ENCODE data around the gene SIL1.

The SIL1 gene

DNA sequence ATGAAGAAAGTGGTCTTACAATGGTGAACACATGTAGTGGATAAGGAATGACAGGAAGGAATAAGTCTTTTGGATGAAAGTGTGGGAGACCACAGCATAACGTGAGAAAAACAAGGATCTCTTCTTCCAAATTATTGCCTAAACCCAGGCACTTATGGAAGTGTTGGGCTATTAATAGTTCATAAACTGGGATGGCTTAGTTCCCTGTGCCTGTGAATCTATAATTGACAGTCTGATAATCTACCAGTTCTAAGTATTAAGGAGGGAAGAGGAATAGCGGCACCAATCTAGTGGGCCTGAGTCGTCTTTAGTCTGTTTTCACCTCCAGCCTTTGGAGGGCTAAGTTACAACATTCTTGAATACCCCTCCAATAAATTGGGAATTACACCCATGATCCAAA, 283.8 kb downstream of the SIL1 start:
- no peak for DNase-seq (ENCODE audit: low spot score)

DNA sequence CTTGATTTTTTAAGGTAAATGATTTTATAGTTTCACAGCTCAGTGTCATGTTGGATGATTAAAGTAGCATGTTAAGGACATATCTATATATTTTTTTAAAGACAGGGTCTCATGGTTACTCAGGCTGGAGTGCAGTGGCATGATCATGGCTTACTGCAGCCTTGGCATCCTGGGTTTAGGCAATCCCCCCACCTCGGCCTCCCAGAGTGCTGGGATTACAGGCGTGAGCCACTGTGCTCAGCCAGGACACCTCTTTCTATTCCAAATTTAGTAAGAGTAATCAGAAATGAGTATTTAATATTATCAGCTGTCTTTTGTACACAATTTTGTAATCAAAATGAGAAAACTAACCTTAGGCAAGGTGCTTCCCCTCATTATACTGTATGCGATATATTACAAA, 284.4 kb downstream of the SIL1 start:
- DNase-seq (ENCODE audit: low spot score) = no peak

DNA sequence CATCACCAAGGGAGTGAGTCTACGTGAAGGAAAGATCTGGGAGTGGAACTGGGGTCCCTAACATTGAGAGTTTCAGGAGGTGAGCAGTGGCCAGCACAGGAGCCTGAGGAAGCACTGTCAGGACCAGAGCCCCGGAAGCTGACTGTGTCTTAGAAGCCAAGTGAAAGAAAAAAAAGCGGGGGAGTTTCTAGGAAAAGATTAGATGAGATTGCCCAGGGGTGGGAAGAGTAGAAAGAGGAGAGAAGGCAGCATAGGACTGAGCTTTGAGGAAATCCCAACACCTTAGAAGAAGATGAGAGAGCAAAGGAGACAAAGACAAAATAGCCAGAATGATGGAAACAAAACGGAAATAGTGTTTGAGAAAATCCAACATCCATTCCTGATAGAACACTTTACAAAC, 286.1 kb downstream of the SIL1 start:
- DNase-seq (ENCODE audit: low spot score) = no peak

DNA sequence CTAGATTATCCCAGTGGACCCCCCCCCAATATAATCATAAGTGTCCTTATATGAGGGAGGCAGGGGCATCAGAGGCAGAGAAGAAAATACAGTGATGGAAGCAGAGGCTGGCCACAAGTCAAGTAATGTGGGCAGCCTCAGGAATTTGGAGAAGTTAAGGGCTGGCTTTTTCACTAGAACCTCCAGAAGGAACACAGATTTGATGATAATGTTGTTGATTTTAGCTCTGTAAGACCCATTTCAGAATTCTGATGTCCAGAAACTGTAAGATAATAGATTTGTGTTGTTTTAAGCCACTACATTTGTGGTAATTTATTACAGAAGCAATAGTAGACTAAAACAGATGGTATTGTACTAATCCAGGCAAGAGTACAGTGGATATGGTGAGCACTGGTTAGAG, 286.7 kb downstream of the SIL1 start:
- DNase-seq (ENCODE audit: low spot score) = no peak

DNA sequence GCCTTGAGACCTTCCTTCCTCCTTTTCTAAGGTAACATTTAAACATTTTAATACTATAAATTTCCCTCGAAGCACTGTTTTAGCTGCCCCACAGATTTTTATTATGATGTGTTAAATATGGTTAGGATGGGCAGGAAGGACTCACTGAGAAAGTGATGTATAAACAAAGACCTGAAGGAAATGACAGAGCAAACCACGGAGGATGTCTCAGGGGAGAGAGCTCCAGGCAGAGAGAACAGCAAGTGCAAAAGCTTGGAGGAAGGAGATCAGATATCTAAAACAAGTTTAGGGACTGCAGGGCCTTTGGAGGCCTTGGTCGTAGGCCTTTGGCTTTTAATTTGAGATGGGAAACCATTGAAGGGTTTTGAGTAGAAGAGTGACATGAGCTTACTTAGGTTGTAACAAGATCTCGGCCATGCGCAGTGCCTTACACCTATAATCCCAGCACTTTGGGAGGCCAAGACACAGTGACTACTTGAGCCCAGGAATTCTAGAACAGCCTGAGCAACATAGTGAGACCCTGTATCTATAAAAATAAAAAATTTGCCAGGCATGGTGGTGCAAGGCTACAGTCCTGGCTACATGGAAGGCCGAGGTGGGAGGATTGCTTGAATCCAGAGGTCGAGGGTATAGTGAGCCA, 287.5 kb downstream of the SIL1 start:
- DNase-seq (ENCODE audit: low spot score) = no peak

DNA sequence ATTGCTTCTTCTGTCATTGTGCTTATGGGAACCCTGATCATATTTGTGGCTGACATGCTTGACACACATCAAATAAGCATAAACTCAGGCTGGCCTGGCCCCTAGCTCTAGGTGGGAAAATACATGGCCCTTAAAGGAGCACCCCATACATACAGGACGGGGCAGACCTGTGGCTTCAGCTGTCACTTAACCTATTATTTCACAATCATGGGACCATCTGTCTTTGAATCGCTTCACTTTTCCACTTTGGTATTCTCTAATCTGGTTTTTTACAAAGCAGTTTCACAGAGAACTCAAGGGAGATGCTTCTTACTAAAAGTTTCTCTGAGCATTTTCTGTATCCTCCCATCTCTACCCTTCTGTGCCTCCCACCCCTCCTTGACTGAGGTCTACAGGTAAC, 288.4 kb downstream of the SIL1 start:
- DNase-seq (ENCODE audit: low spot score) = no peak

DNA sequence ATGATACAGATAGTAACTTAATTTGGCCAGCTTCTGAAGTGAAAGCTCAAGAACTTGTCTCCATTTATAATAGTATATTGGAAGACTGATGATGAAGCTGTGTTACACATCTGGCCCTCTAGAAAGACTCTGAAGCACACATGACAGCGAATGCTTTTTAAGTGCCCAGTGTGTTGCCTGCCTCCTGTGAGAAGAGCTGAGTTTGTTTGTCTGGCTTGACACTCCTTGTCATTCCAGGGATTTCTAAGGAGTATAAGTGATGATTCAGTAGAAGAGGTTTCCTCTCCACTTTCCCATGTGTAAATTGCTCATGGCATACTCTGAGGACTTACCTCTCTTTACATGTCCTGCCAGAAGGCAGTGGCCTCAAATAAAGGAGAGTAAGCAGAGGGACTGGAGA, 292.6 kb downstream of the SIL1 start:
- DNase-seq (ENCODE audit: low spot score) = peak; percentile 47

DNA sequence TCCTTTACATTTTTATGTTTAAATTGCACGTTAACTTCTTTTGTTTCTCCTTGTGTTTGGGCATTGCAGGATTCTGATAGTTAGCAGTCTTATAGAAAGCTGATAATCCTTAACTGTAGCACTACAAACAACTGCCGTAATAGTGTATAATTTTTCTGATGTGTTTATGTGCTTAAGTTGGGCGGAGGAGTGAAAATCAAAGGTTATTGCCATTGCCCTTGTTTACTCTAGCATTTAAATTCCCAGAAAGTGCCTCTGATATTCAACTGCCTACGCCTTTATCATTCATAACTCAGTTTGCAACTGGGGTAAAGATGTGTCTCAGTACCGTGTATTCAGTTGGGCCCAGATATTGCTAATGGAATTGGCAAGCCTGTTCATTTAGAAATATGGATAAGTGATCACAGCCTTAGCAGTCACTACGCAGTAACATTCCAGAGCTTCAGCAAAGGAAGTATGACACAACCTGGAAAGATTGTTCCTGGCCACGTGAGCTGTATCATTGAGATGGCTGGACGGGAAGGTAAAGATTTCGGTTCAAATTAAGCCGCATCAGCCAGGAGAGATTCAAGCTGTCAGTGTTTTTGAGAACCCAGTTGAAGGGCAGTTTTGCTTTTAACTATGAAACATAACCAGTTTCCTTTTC, 294.9 kb downstream of the SIL1 start:
- DNase-seq (ENCODE audit: low spot score) = no peak

DNA sequence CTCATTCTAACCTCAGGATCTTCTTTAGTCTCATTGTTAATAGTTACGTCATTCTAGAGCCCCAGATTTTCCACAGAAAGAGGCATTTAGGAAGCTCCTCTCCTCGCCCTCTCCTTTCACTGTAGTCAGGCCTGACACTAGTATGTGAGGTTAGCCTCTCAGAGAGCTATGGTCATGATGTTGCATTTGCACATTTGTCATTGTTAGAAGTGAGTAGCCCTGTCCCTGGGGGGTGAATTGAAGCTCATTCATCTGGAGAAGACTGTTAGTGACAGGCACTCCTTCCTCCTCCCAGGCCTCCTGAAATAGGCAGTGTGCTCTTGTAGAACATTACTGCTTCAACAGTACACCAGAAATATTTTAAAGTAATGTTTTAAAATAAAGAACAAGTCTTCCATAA, 296.5 kb downstream of the SIL1 start:
- DNase-seq (ENCODE audit: low spot score) = no peak

DNA sequence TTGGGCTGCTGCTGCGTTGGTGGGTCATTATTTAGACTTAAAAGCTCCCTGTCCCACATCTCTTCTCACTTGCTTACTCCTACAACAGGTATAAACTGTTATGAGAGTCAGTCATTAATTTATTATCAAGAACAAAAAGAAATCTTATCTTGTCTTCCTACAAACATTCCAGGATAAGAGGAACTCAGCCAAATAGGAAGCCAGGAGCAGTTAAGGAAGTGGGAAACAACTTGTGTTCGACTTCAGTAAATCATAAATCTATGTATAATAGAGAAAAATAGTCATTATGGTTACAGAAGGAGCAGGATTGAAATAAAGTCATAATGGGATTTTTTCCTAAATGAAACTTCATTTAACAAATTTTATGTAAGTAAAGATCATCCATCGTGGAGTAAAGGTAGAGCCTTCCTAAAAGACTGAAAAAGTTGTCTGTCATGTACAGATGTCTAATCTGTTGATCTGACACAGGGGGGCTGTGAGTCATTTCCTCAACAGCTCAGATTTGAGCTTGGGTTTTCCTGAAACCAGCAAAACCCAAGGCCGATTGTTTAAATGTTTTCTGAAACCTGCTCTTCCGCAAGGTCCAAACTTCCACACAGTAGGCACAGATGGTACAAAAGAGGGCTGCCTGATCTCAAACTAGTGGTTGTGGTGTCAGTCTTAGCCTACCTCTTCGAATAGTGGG, 297.7 kb downstream of the SIL1 start:
- peak; percentile 13 for DNase-seq (ENCODE audit: low spot score)

DNA sequence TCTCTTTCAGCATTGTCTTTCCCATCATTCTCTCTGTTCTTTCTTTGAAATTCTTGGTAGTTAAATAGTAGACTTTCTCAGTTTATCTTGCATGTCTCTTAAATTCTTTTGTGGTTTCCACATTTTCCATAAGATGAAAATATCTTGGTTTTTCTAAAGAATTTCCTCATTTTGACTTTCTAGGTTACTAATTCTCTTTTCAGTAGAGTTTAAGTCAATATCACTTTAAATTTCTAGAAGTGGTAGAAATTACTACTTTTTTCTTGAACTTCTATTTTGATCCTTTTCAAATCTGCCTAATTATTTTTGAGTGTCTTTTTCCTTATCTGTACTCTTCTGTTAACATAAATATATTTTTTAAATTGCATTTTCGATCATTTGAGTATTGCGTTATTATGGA, 299.4 kb downstream of the SIL1 start:
- no peak for DNase-seq (ENCODE audit: low spot score)

DNA sequence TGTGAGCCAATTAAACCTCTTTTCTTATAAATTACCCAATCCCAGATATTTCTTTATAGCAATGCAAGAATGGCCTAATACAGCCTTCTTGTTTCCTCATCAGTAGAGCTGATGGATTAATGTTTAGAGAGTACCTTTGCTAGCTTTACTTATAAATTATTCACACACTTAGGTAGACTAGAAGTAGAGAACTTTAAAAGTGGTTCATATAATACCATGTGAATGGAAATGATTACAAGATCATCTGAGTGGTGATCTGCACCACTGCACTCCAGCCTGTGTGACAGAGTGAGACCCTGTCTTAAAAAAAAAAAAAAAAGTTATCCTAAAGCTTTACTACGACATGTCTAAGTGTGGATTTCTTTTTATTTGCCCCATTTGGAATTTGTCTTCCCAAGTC, 299.9 kb downstream of the SIL1 start:
- no peak for DNase-seq (ENCODE audit: low spot score)

All from AG08396 (cell line).